Fibroblast of lung (primary cell): Measurements from ENCODE around the gene SRSF7. TPM values are rescaled to one million over a fixed set of nuclear protein-coding genes. Genes with fewer than 3 reads are reported as not detected.
"Not testable (repeated sequence)": the region's sequence is repeated elsewhere in the genome, so short reads cannot be mapped to it uniquely, and the experiment has no call there.

Source experiments
- DNase-seq, 2 donors: peaks; one replicate each; pipeline versions ENCODE4 v3.0.0 to v3.0.0-alpha.2; 2010; ENCODE audit warnings: low read depth in 2 of 2
- H2AFZ ChIP-seq: 2 replicates; pipeline ENCODE4 v1.5.1; 2012; ENCODE audit warnings: low read length, control low read depth, inconsistent platforms
- H3K27ac ChIP-seq: 2 replicates; pipeline ENCODE4 v1.5.1; 2011; ENCODE audit warnings: low read length, control low read depth; ENCODE audit not compliant: insufficient read depth
- H3K27me3 ChIP-seq: 2 replicates; pipeline ENCODE4 v1.5.1; 2011; ENCODE audit warnings: mild to moderate bottlenecking, low read length; ENCODE audit not compliant: control insufficient read depth, insufficient read depth
- H3K36me3 ChIP-seq: 2 replicates; pipeline ENCODE4 v1.5.1; 2011; ENCODE audit warnings: low read length; ENCODE audit not compliant: control insufficient read depth, insufficient read depth
- H3K4me1 ChIP-seq: 2 replicates; pipeline ENCODE4 v1.5.1; 2011; ENCODE audit warnings: low read length; ENCODE audit not compliant: control insufficient read depth, insufficient read depth; ENCODE audit errors: extremely low read depth
- H3K4me2 ChIP-seq: 2 replicates; pipeline ENCODE4 v1.5.1; 2011; ENCODE audit warnings: low read length, control low read depth; ENCODE audit not compliant: insufficient read depth; ENCODE audit errors: extremely low read depth
- H3K4me3 ChIP-seq, 4 experiments: fragments of 200-600 bp in 1 of 4; sonication (generic) in 1 of 4; replicated peaks in 1 of 4; 2 replicates each; pipeline ENCODE4 v1.5.1; 2011 to 2016; ENCODE audit warnings: low read length in 4 of 4, low read depth in 3 of 4, mild to moderate bottlenecking in 3 of 4, control low read depth in 2 of 4, inconsistent platforms in 1 of 4, mixed read lengths in 1 of 4; ENCODE audit not compliant: insufficient read depth in 1 of 4; ENCODE audit errors: control extremely low read depth in 1 of 4
- H3K79me2 ChIP-seq: 2 replicates; pipeline ENCODE4 v1.5.1; 2012; ENCODE audit warnings: mild to moderate bottlenecking, low read length, inconsistent platforms; ENCODE audit not compliant: control insufficient read depth, insufficient read depth
- H3K9ac ChIP-seq: 2 replicates; pipeline ENCODE4 v1.5.1; 2011; ENCODE audit warnings: mild to moderate bottlenecking, low read length, control low read depth; ENCODE audit not compliant: insufficient read depth
- H3K9me3 ChIP-seq: 2 replicates; pipeline ENCODE4 v1.5.1; 2012; ENCODE audit warnings: low read depth, low read length; ENCODE audit not compliant: control insufficient read depth, insufficient read depth
- H4K20me1 ChIP-seq: 2 replicates; pipeline ENCODE4 v1.5.1; 2011; ENCODE audit warnings: low read length; ENCODE audit not compliant: control insufficient read depth, insufficient read depth; ENCODE audit errors: extremely low read depth
- EZH2 ChIP-seq: IDR thresholded peaks from 2 replicates; pipeline ENCODE4 v1.5.1; 2012; ENCODE audit warnings: low read length, control low read depth, mild to moderate bottlenecking; ENCODE audit errors: missing control alignments
- polyA plus RNA-seq, 2 donors: library from polyadenylated mRNA; depleted of rRNA in 1 of 2; stranded (reverse) in 1 of 2; unstranded in 1 of 2; fragments of >200 nt; gene quantifications; 2 replicates each; pipeline ENCODE4 v1.2.1, GENCODE V29; 2011 to 2012; ENCODE audit warnings: missing spikeins in 1 of 2
- total RNA-seq: library from RNA; depleted of rRNA; stranded (reverse); fragments of >200 nt; gene quantifications from 2 replicates; pipeline ENCODE4 v1.2.1, GENCODE V29; 2014
- TF ChIP-seq, protein P1 (sequence below), 2 donors: IDR thresholded peaks in 1 of 2; conservative IDR thresholded peaks in 1 of 2; 1 replicate in 1 of 2; 2 replicates in 1 of 2; pipeline ENCODE4 v1.5.1; 2011 to 2012; ENCODE audit warnings: low read length in 2 of 2, control low read depth in 1 of 2, inconsistent platforms in 1 of 2, low read depth in 1 of 2, mild to moderate bottlenecking in 1 of 2

SRSF7 gene
- total and polyA plus RNA-seq, 2 donors (not counting 1 experiment from before 2014, with no cell fraction given): 118 to 193 TPM

GRCh38 chr2:38716185-38716584 lies 35.0 kb downstream of the SRSF7 start:
- no peak overlapping the region for H2AFZ ChIP-seq
- no peaks in the 10 kb centered on the region for H3K9me3 ChIP-seq
- TF ChIP-seq EZH2: no peak
- TF ChIP-seq, protein P1, sequence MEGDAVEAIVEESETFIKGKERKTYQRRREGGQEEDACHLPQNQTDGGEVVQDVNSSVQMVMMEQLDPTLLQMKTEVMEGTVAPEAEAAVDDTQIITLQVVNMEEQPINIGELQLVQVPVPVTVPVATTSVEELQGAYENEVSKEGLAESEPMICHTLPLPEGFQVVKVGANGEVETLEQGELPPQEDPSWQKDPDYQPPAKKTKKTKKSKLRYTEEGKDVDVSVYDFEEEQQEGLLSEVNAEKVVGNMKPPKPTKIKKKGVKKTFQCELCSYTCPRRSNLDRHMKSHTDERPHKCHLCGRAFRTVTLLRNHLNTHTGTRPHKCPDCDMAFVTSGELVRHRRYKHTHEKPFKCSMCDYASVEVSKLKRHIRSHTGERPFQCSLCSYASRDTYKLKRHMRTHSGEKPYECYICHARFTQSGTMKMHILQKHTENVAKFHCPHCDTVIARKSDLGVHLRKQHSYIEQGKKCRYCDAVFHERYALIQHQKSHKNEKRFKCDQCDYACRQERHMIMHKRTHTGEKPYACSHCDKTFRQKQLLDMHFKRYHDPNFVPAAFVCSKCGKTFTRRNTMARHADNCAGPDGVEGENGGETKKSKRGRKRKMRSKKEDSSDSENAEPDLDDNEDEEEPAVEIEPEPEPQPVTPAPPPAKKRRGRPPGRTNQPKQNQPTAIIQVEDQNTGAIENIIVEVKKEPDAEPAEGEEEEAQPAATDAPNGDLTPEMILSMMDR (conservative IDR thresholded peaks at IDR 0.05 in 1 of 2, IDR thresholded peaks at IDR 0.05 in 1 of 2; ENCODE audit: low read depth in 1 of 2, low read length in 2 of 2): peak in 1 of 2 donors; percentile 2
- H3K27me3 ChIP-seq: no peaks in the 10 kb centered on the region
- H3K27ac ChIP-seq: no peak overlapping the region
- no peak overlapping the region for H3K4me3 ChIP-seq
- no peaks in the 10 kb centered on the region for H4K20me1 ChIP-seq
- peak; percentile 67 to 86 for DNase-seq
- no peak overlapping the region for H3K9ac ChIP-seq
- no peaks in the 10 kb centered on the region for H3K36me3 ChIP-seq
- peaks cover 5% of the 10 kb centered on the region for H3K4me1 ChIP-seq
- H3K79me2 ChIP-seq: no peaks in the 10 kb centered on the region
- no peak overlapping the region for H3K4me2 ChIP-seq

DNA sequence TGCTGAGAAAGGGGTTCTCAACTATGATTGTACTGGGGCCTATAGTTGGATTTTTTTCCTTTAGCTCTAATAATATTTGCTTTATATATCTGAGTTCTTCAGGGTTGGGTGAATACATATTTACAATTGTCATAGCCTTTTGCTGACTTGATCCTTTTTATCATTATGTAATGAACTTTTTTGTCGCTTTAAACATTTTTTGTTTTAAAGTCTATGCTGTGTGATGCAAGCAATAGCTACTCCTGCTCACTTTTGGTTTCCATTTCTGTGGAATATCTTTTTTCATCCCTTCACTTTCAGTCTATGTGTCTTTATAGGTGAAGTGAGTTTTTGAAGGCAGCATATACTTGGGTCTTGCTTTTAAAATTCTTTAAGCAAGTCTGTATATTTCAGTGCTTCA lies 36.2 kb downstream of the SRSF7 start:
- H3K9ac ChIP-seq, H3K27me3 ChIP-seq, H3K4me2 ChIP-seq, H3K4me1 ChIP-seq, H3K27ac ChIP-seq, H3K36me3 ChIP-seq, H2AFZ ChIP-seq, DNase-seq, H3K4me3 ChIP-seq, H4K20me1 ChIP-seq, H3K9me3 ChIP-seq, H3K79me2 ChIP-seq: not testable (repeated sequence)

DNA sequence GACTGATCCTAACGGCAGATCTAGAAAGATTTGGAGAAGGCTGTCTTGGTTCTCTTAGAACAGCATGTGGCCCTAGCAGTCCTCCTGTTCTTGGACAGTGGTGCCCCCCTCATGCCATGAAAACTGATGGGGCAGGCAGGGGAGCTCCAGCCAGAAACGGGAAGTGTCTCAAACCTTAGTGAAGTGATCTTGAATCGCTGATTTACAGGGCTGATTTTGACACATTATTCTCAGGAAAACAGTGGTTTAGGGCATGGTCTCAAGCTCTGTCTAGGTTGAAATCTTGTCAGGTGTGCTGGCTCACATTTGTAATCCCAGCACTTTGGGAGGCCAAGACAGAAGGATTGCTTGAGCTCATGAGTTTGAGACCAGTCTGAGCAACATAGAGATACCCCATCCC lies 37.8 kb downstream of the SRSF7 start:
- no peaks in the 10 kb centered on the region for H3K27me3 ChIP-seq
- H3K27ac ChIP-seq: no peak overlapping the region
- H3K9me3 ChIP-seq: no peaks in the 10 kb centered on the region
- H3K4me1 ChIP-seq: no peaks in the 10 kb centered on the region
- peaks cover 2% of the 10 kb centered on the region for H4K20me1 ChIP-seq
- no peak overlapping the region for H3K9ac ChIP-seq
- no peak for TF ChIP-seq EZH2
- TF ChIP-seq, protein P1 (conservative IDR thresholded peaks at IDR 0.05 in 1 of 2, IDR thresholded peaks at IDR 0.05 in 1 of 2; ENCODE audit: low read depth in 1 of 2, low read length in 2 of 2): no peak
- no peak for DNase-seq
- no peak overlapping the region for H3K4me2 ChIP-seq
- H3K79me2 ChIP-seq: no peaks in the 10 kb centered on the region
- H3K4me3 ChIP-seq: no peak overlapping the region
- no peaks in the 10 kb centered on the region for H3K36me3 ChIP-seq
- no peak overlapping the region for H2AFZ ChIP-seq
